Lower leg skin (tissue), 3 donors: Measurements from ENCODE around the gene ZBTB47.

Source experiments
- POLR2A ChIP-seq, 2 donors: fragments of 450-650 bp; IDR thresholded peaks; one replicate each; pipeline ENCODE4 v1.6.1; 2016 to 2017; ENCODE audit warnings: antibody characterized with exemption in 2 of 2, mild to moderate bottlenecking in 1 of 2, moderate library complexity in 1 of 2
- TF ChIP-seq, protein P1 (sequence below), 3 donors: fragments of 450-650 bp; IDR thresholded peaks; one replicate each; pipeline ENCODE4 v1.5.1; 2016; ENCODE audit warnings: antibody characterized with exemption in 3 of 3, mild to moderate bottlenecking in 3 of 3, moderate library complexity in 2 of 3

DNA sequence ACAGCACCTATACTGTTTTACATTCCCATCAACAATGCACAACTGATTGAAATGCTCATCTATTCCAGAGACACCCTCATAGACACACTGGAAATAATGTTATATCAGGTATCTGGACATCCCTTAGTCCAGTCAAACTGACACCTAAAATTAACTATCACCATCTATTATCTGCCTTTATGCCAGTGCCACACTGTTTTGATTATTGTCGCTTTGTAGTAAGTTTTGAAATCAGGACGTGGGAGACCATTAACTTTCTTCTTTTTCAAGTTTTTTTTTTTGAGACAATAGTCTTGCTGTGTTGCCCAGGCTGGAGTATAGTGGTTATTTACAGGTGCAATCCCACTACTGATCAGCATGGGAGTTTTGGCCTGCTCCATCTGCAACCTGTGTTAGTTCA, 22.4 kb downstream of the ZBTB47 start:
- TF ChIP-seq, protein P1, sequence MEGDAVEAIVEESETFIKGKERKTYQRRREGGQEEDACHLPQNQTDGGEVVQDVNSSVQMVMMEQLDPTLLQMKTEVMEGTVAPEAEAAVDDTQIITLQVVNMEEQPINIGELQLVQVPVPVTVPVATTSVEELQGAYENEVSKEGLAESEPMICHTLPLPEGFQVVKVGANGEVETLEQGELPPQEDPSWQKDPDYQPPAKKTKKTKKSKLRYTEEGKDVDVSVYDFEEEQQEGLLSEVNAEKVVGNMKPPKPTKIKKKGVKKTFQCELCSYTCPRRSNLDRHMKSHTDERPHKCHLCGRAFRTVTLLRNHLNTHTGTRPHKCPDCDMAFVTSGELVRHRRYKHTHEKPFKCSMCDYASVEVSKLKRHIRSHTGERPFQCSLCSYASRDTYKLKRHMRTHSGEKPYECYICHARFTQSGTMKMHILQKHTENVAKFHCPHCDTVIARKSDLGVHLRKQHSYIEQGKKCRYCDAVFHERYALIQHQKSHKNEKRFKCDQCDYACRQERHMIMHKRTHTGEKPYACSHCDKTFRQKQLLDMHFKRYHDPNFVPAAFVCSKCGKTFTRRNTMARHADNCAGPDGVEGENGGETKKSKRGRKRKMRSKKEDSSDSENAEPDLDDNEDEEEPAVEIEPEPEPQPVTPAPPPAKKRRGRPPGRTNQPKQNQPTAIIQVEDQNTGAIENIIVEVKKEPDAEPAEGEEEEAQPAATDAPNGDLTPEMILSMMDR (IDR thresholded peaks at IDR 0.05), result no peak
- TF ChIP-seq POLR2A (IDR thresholded peaks at IDR 0.05), result no peak
